Liver (tissue), 3 donors: ENCODE results near the gene KCNJ10.

ENCODE experiments used
- ATF3 ChIP-seq: IDR thresholded peaks from 2 replicates; pipeline ENCODE4 v1.6.1; 2016; ENCODE audit warnings: antibody characterized with exemption
- CTCF ChIP-seq: fragments of 150-350 bp; IDR thresholded peaks from 2 replicates; pipeline ENCODE4 v1.5.1; 2017; ENCODE audit warnings: improper control_type of control experiment, low read depth, low read length; ENCODE audit not compliant: missing input control
- FOXA1 ChIP-seq: IDR thresholded peaks from 2 replicates; pipeline ENCODE4 v1.6.1; 2016; ENCODE audit warnings: antibody characterized with exemption
- FOXA2 ChIP-seq: IDR thresholded peaks from 2 replicates; pipeline ENCODE4 v1.6.1; 2016; ENCODE audit warnings: antibody characterized with exemption
- HNF4A ChIP-seq, 2 donors: conservative IDR thresholded peaks; 2 replicates each; pipeline ENCODE4 v1.6.1; 2016; ENCODE audit warnings: antibody characterized with exemption in 2 of 2, mild to moderate bottlenecking in 2 of 2
- JUND ChIP-seq, 2 donors: IDR thresholded peaks; 2 replicates each; pipeline ENCODE4 v1.6.1; 2016; ENCODE audit warnings: antibody characterized with exemption in 2 of 2
- MAX ChIP-seq: IDR thresholded peaks from 2 replicates; pipeline ENCODE4 v1.6.1; 2016; ENCODE audit warnings: antibody characterized with exemption
- RAD21 ChIP-seq, 2 donors: IDR thresholded peaks; 2 replicates each; pipeline ENCODE4 v1.6.1; 2016; ENCODE audit warnings: antibody characterized with exemption in 2 of 2, mild to moderate bottlenecking in 2 of 2
- REST ChIP-seq: IDR thresholded peaks from 2 replicates; pipeline ENCODE4 v1.6.1; 2016; ENCODE audit warnings: antibody characterized with exemption, mild to moderate bottlenecking
- TAF1 ChIP-seq: conservative IDR thresholded peaks from 2 replicates; pipeline ENCODE4 v1.6.1; 2016; ENCODE audit warnings: antibody characterized with exemption, mild to moderate bottlenecking
- YY1 ChIP-seq: IDR thresholded peaks from 2 replicates; pipeline ENCODE4 v1.6.1; 2016; ENCODE audit warnings: antibody characterized with exemption, mild to moderate bottlenecking
- ZBTB33 ChIP-seq: IDR thresholded peaks from 2 replicates; pipeline ENCODE4 v1.6.1; 2016; ENCODE audit warnings: antibody characterized with exemption
- donor health status: healthy.
- donor health status: healthy.

GRCh38 chr1:159996653-159997052, 73.3 kb downstream of the KCNJ10 start:
- TF ChIP-seq ATF3 (no peak), JUND (IDR thresholded peaks at IDR 0.05) (no peak), CTCF (no peak), RAD21 (IDR thresholded peaks at IDR 0.05) (no peak), FOXA2 (no peak), FOXA1 (no peak), YY1 (no peak), ZBTB33 (no peak), TAF1 (no peak), REST (no peak), HNF4A (conservative IDR thresholded peaks at IDR 0.05) (no peak), MAX (no peak)
